Ishikawa (cell line): ENCODE results near the gene FSIP1.

Source experiments
- CEBPB ChIP-seq: IDR thresholded peaks from 2 replicates; pipeline ENCODE4 v1.6.1; 2012
- CREB1 ChIP-seq: IDR thresholded peaks from 2 replicates; pipeline ENCODE4 v1.6.1; 2012; ENCODE audit warnings: low read depth
- EGR1 ChIP-seq: IDR thresholded peaks from 2 replicates; pipeline ENCODE4 v1.6.1; 2012
- EP300 ChIP-seq: IDR thresholded peaks from 2 replicates; pipeline ENCODE4 v1.6.1; 2012; ENCODE audit warnings: borderline replicate concordance
- MAX ChIP-seq: IDR thresholded peaks from 2 replicates; pipeline ENCODE4 v1.6.1; 2012
- NFIC ChIP-seq: IDR thresholded peaks from 2 replicates; pipeline ENCODE4 v1.6.1; 2012
- REST ChIP-seq: IDR thresholded peaks from 2 replicates; pipeline ENCODE4 v1.6.1; 2012; ENCODE audit warnings: low read depth, mild to moderate bottlenecking
- TEAD4 ChIP-seq: IDR thresholded peaks from 2 replicates; pipeline ENCODE4 v1.6.1; 2012
- USF1 ChIP-seq: IDR thresholded peaks from 2 replicates; pipeline ENCODE4 v1.6.1; 2012
- YY1 ChIP-seq: IDR thresholded peaks from 2 replicates; pipeline ENCODE4 v1.6.1; 2012; ENCODE audit warnings: low read depth
- ZBTB7A ChIP-seq: IDR thresholded peaks from 2 replicates; pipeline ENCODE4 v1.6.1; 2012; ENCODE audit warnings: low read depth

- no peak for TF ChIP-seq EP300
- TF ChIP-seq TEAD4 = no peak
- no peak for TF ChIP-seq NFIC
- TF ChIP-seq YY1 = no peak
- TF ChIP-seq REST = no peak
- TF ChIP-seq CEBPB = no peak
- no peak for TF ChIP-seq USF1
- TF ChIP-seq MAX = no peak
- no peak for TF ChIP-seq EGR1
- no peak for TF ChIP-seq ZBTB7A
- TF ChIP-seq CREB1 = no peak
Observed at GRCh38 chr15:39746714-39747276, 35.8 kb downstream of the FSIP1 start.
